Transverse colon (tissue), 4 donors: ENCODE results near the gene BDKRB2. TPM values are rescaled to one million over a fixed set of nuclear protein-coding genes. Genes with fewer than 3 reads are reported as not detected.

Experiments used
- DNase-seq: peaks from one replicate; pipeline ENCODE4 v3.0.0-alpha.2; 2019
- H3K27ac ChIP-seq, 4 donors: fragments of 200-600 bp; sonication (generic); 2 replicates each; pipeline ENCODE4 v1.5.1; 2016 to 2018; ENCODE audit warnings: inconsistent platforms in 4 of 4
- H3K27me3 ChIP-seq: fragments of 200-600 bp; sonication (generic); 2 replicates; pipeline ENCODE4 v1.5.1; 2017; ENCODE audit warnings: inconsistent platforms
- H3K36me3 ChIP-seq, 4 donors: fragments of 200-600 bp; sonication (generic); 2 replicates each; pipeline ENCODE4 v1.5.1; 2017 to 2019; ENCODE audit warnings: inconsistent platforms in 4 of 4
- H3K4me1 ChIP-seq, 4 donors: fragments of 200-600 bp; sonication (generic); 2 replicates each; pipeline ENCODE4 v1.5.1; 2017 to 2020; ENCODE audit warnings: inconsistent platforms in 4 of 4
- H3K4me3 ChIP-seq, 4 donors: fragments of 200-600 bp; sonication (generic); 1 replicate in 1 of 4; 2 replicates in 3 of 4; pipeline versions ENCODE4 v1.5.1 to v1.6.1; 2017 to 2019; ENCODE audit warnings: inconsistent platforms in 4 of 4
- H3K9me3 ChIP-seq, 2 donors: fragments of 200-600 bp; sonication (generic); 2 replicates each; pipeline ENCODE4 v1.5.1; 2017 to 2019; ENCODE audit warnings: inconsistent platforms in 2 of 2
- CTCF ChIP-seq, 5 experiments: fragments of 200-600 bp in 3 of 5; fragments of 450-650 bp in 2 of 5; sonication (generic) in 3 of 5; IDR thresholded peaks; 1 replicate in 2 of 5; 2 replicates in 3 of 5; pipeline ENCODE4 v1.5.1; 2016 to 2017; ENCODE audit warnings: antibody characterized with exemption in 5 of 5, inconsistent platforms in 3 of 5, mild to moderate bottlenecking in 2 of 5, moderate library complexity in 1 of 5
- EP300 ChIP-seq: sonication (generic); formaldehyde crosslinking; IDR thresholded peaks from one replicate; pipeline ENCODE4 v1.6.1; 2017; ENCODE audit warnings: antibody characterized with exemption, low read depth
- POLR2A ChIP-seq: fragments of 450-650 bp; IDR thresholded peaks from one replicate; pipeline ENCODE4 v1.6.1; 2016; ENCODE audit warnings: antibody characterized with exemption, mild to moderate bottlenecking, moderate library complexity
- POLR2AphosphoS5 ChIP-seq, 3 donors: sonication (generic); formaldehyde crosslinking; IDR thresholded peaks; one replicate each; pipeline ENCODE4 v1.6.1; 2016; ENCODE audit warnings: antibody characterized with exemption in 3 of 3
- WGBS, 2 donors: methylation state at CpG; one replicate each; pipeline ENCODE4 v1.1.5; 2018; ENCODE audit warnings: low coverage in 1 of 2; 5-methylcytosine and 5-hydroxymethylcytosine counted together
- in situ Hi-C, 4 donors: fragments of 200-750 bp; cut with MboI; loops; one replicate each; pipeline versions ENCODE4 v1.15.0 to v1.15.1; 2017; ENCODE audit warnings: low sequenced_read_pairs in 3 of 4, low pct_ligation_motif_present in 1 of 4, low pct_unique_long_range_greater_than_20kb in 1 of 4
- intact Hi-C: fragments of 100-400 bp; cut with DNase I; formaldehyde crosslinking; loops from one replicate; pipeline ENCODE4 v1.15.1; 2023; ENCODE audit warnings: low total_unique reads
- small RNA-seq, 4 donors: library from RNA; depleted of rRNA; stranded (forward); fragments of <200 nt; gene quantifications; one replicate each; pipeline ENCODE3, GENCODE V24; 2016
- total RNA-seq, 4 donors: library from RNA; depleted of rRNA; stranded (reverse); fragments of >200 nt; gene quantifications; one replicate each; pipeline ENCODE4 v1.1.0, GENCODE V29; 2016

The BDKRB2 gene
- total RNA-seq, 4 donors from 2014 or later: 2.6 to 19.8 (median 17.4) TPM

DNA sequence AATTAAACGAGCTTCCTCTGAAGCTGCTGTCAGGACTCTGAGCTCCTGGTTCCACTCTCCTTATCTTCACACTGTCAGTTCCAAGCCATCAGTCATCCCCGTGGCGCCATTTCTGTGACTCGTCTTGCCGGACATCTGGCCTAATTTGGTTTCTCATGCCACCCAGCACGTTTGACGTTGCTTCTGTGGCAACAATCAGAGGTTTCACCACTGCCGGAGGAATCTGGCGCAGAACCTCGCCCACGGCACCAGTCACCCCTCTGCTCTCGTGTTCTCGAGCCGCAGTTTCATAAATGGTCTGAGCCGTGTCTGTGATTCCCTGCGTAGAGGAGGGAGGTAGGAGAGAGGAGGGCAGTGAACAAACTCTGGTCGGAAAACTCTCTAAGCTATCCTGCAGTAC lies 81.0 kb downstream of the BDKRB2 start:
- DNase-seq: no peak

GRCh38 chr14:96286251-96286650 lies 81.6 kb downstream of the BDKRB2 start:
- intact Hi-C loops: no loop called here
- no peak for DNase-seq
- in situ Hi-C loops: loop anchor here in 1 of 4 donors (25.0 kb wide), 1 partner anchor 274 kb away; no protein-coding TSS in a partner anchor
- Histone ChIP-seq H3K36me3 (peaks cover 0 to 34% (median 12%) of the 10 kb centered on the region in 4 donors), H3K4me1 (no peaks in the 10 kb centered on the region), H3K4me3 (no peak overlapping the region), H3K27ac (peak overlapping the region in 2 of 4 donors; percentile 55 to 66), H3K9me3 (no peaks in the 10 kb centered on the region), H3K27me3 (no peaks in the 10 kb centered on the region)
- no peak for TF ChIP-seq EP300
- no peak for TF ChIP-seq POLR2A
- TF ChIP-seq POLR2AphosphoS5 (IDR thresholded peaks at IDR 0.05): no peak
- WGBS, 2 donors: 83 to 90% methylated on average over 1 of the region's 1 CpG

More for the DNA sequence above, 81.0 kb downstream of the BDKRB2 start:
- Histone ChIP-seq H3K27ac (peak overlapping the region in 3 of 4 donors; percentile 16 to 66 (median 55)), H3K4me1 (no peaks in the 10 kb centered on the region), H3K4me3 (no peak overlapping the region), H3K27me3 (no peaks in the 10 kb centered on the region), H3K9me3 (no peaks in the 10 kb centered on the region), H3K36me3 (peaks cover 0 to 28% (median 10%) of the 10 kb centered on the region in 4 donors)
- TF ChIP-seq EP300 (peak; percentile 42), CTCF (IDR thresholded peaks at IDR 0.05) (no peak), POLR2A (no peak), POLR2AphosphoS5 (IDR thresholded peaks at IDR 0.05) (peak; percentile 39 to 68 (median 41))
- 81 to 90% methylated on average over 15 to 17 of the region's 17 CpGs for WGBS, 2 donors
- intact Hi-C loops (no loop called here), in situ Hi-C loops (loop anchor here in 1 of 4 donors (25.0 kb wide), 1 partner anchor 273 kb away; no protein-coding TSS in a partner anchor)

DNA sequence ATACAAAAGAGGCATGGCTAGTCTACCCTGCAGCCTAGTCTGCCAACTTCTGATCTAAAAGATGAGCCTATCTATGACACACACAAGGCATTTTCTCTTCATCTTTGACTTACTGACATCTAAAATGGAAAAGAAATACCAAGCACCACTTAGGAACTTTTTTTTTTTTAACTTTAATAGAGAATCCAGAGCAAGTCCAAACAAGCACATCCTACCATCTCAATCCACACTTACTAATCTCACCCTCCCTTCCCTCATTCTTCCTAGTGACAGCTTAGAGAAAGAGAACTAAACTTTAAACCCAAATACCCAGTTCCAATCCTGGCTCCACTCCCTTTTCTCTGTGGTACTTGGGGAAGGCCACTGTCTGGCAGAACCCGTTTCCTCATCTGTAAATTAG lies 83.2 kb downstream of the BDKRB2 start:
- intact Hi-C loops (no loop called here), in situ Hi-C loops (loop anchor here in 1 of 4 donors (25.0 kb wide), 1 partner anchor 276 kb away; no protein-coding TSS in a partner anchor)
- Histone ChIP-seq H3K36me3 (peaks cover 0 to 37% (median 17%) of the 10 kb centered on the region in 4 donors), H3K4me3 (no peak overlapping the region), H3K9me3 (no peaks in the 10 kb centered on the region), H3K27ac (no peak overlapping the region), H3K4me1 (no peaks in the 10 kb centered on the region), H3K27me3 (no peaks in the 10 kb centered on the region)
- TF ChIP-seq CTCF (IDR thresholded peaks at IDR 0.05): no peak
- TF ChIP-seq POLR2A: no peak
- no peak for TF ChIP-seq POLR2AphosphoS5 (IDR thresholded peaks at IDR 0.05)
- no peak for TF ChIP-seq EP300
- no peak for DNase-seq
- 100% methylated on average over 1 of the region's 1 CpG for WGBS, 2 donors

Small RNA genes within 50 kb of the gene (small RNA-seq; reads per million reads assigned to genes)
- 0 reads per million in 4 donors for gene CKS1BP1

Other genes with a start within 250 kb of the BDKRB2 start
- gene C14orf132, start 165.5 kb upstream of the BDKRB2 start, total RNA-seq: 1 to 10 TPM; 3.5 to 6.4 (median 5.0) TPM
- gene BDKRB1, start 51.4 kb downstream of the BDKRB2 start, total RNA-seq: 1 to 10 TPM; 1.1 to 4.4 (median 2.3) TPM
- 10 to 100 TPM; 30.7 to 47.5 (median 42.7) TPM for gene ATG2B, start 158.5 kb downstream of the BDKRB2 start, total RNA-seq
- gene GSKIP, start 158.7 kb downstream of the BDKRB2 start, total RNA-seq: 100 to 1,000 TPM in 1 of 4 donors, 10 to 100 TPM in 3; 41.0 to 151 (median 64.9) TPM
- 1 to 10 TPM in 3 of 4 donors, under 1 TPM in 1; 0.40 to 5.6 (median 3.0) TPM for gene AK7, start 187.3 kb downstream of the BDKRB2 start, total RNA-seq